Panc1 (cell line): ENCODE results near the gene ROBO2. TPM values are rescaled to one million over a fixed set of nuclear protein-coding genes. Genes with fewer than 3 reads are reported as not detected.

Experiments used
- ATAC-seq: fragments of 200-7000 bp; cut with Tn5 transposase; 2 replicates; pipeline ENCODE4 v1.9.1; 2020; ENCODE audit warnings: mild to moderate bottlenecking, moderate library complexity
- BruUV-seq: library from RNA; stranded (reverse); fragments of 400-500 nt; replicated peaks from 2 replicates; lab custom pipeline; 2021; lab: Mats Ljungman, UMichigan
- CTCF ChIA-PET: fragments of 300-600 bp; sonication (Branson Sonifier 250); formaldehyde crosslinking; loops from one replicate; lab custom pipeline; 2022; ENCODE audit warnings: antibody characterized with exemption; lab: Charles Lee
- POLR2A ChIA-PET: fragments of 300-600 bp; sonication (Branson Sonifier 250); formaldehyde crosslinking; loops from one replicate; lab custom pipeline; 2022; ENCODE audit warnings: antibody characterized with exemption; lab: Charles Lee
- DNase-seq: peaks from one replicate; pipeline ENCODE4 v3.0.0-alpha.2; 2010; ENCODE audit warnings: low read depth, low spot score
- H3K27ac ChIP-seq: 2 replicates; pipeline ENCODE4 v1.5.1; 2011; ENCODE audit warnings: mild to moderate bottlenecking, low read length, inconsistent platforms
- H3K27me3 ChIP-seq: fragments of 200-500 bp; sonication (Bioruptor generic); 2 replicates; pipeline ENCODE4 v1.6.0; 2014; ENCODE audit warnings: low read length, inconsistent platforms; ENCODE audit not compliant: control insufficient read depth, insufficient read depth
- H3K36me3 ChIP-seq: fragments of 200-500 bp; sonication (Bioruptor generic); 2 replicates; pipeline ENCODE4 v1.5.1; 2014; ENCODE audit warnings: inconsistent platforms, mild to moderate bottlenecking, low read length, moderate library complexity; ENCODE audit not compliant: control insufficient read depth, insufficient read depth
- H3K4me1 ChIP-seq: 2 replicates; pipeline ENCODE4 v1.5.1; 2011; ENCODE audit warnings: inconsistent platforms, mild to moderate bottlenecking, low read length, moderate library complexity; ENCODE audit not compliant: control insufficient read depth, insufficient read depth
- H3K4me3 ChIP-seq, 2 experiments: 2 replicates each; pipeline ENCODE4 v1.5.1; 2011 to 2012; ENCODE audit warnings: low read depth in 2 of 2, low read length in 2 of 2, mild to moderate bottlenecking in 2 of 2, inconsistent platforms in 1 of 2, moderate library complexity in 1 of 2
- H3K9me3 ChIP-seq: fragments of 200-500 bp; sonication (Bioruptor generic); 2 replicates; pipeline ENCODE4 v1.5.1; 2014; ENCODE audit warnings: low read depth, mild to moderate bottlenecking, inconsistent platforms, low read length, moderate library complexity; ENCODE audit not compliant: control insufficient read depth, insufficient read depth
- CTCF ChIP-seq: fragments of 450-650 bp; IDR thresholded peaks from 2 replicates; pipeline ENCODE4 v1.5.1; 2017; ENCODE audit warnings: mild to moderate bottlenecking
- POLR2AphosphoS5 ChIP-seq: IDR thresholded peaks from 2 replicates; pipeline ENCODE4 v1.6.1; 2012; ENCODE audit warnings: mild to moderate bottlenecking, low read depth, low read length, moderate library complexity
- REST ChIP-seq, 2 experiments: IDR thresholded peaks; 2 replicates each; pipeline ENCODE4 v1.6.1; 2011 to 2012; ENCODE audit warnings: low read depth in 2 of 2, control low read depth in 1 of 2, low read length in 1 of 2, mild to moderate bottlenecking in 1 of 2, moderate library complexity in 1 of 2; ENCODE audit not compliant: insufficient read depth in 1 of 2
- SIN3A ChIP-seq: IDR thresholded peaks from 2 replicates; pipeline ENCODE4 v1.6.1; 2012; ENCODE audit warnings: low read depth, mild to moderate bottlenecking, low read length, moderate library complexity, borderline replicate concordance; ENCODE audit not compliant: insufficient read depth
- TCF7L2 ChIP-seq: IDR thresholded peaks from 2 replicates; pipeline ENCODE4 v1.6.1; 2011; ENCODE audit warnings: mild to moderate bottlenecking, low read depth, low read length, inconsistent platforms
- in situ Hi-C: cut with HindIII; loops from 2 replicates; pipeline ENCODE4 v1.10.0; 2016; ENCODE audit warnings: low sequenced_read_pairs, low pct_unique_long_range_greater_than_20kb
- intact Hi-C: fragments of 100-400 bp; cut with micrococcal nuclease; formaldehyde crosslinking; loops from one replicate; pipeline ENCODE4 v1.10.0; 2022; ENCODE audit not compliant: unreplicated experiment
- total RNA-seq: library from RNA; stranded (reverse); gene quantifications from one replicate; pipeline ENCODE4 v1.2.1, GENCODE V29; 2021; ENCODE audit not compliant: unreplicated experiment

Gene ROBO2
- total RNA-seq, 1 experiment from 2014 or later = 1.3 TPM

GRCh38 chr3:77524463-77524862, 484.6 kb downstream of the ROBO2 start:
- intact Hi-C loops = no loop called here
- BruUV-seq = no TSS peak
- ATAC-seq = no peak

GRCh38 chr3:77524946-77525682, 485.2 kb downstream of the ROBO2 start:
- in situ Hi-C loops = no loop called here
- no peak for TF ChIP-seq REST (IDR thresholded peaks at IDR 0.05; ENCODE audit: insufficient read depth in 1 of 2, low read depth in 2 of 2, low read length in 1 of 2)
- TF ChIP-seq TCF7L2 = no peak
- TF ChIP-seq SIN3A = no peak
- TF ChIP-seq CTCF = no peak
- no peak for TF ChIP-seq POLR2AphosphoS5
- POLR2A ChIA-PET = interaction anchor here (0.5 kb wide), 1 partner anchor 16 kb away, joined by 5 read pairs; no protein-coding TSS in a partner anchor
- DNase-seq (no peak), ATAC-seq (no peak)
- CTCF ChIA-PET = no interaction called here
- Histone ChIP-seq H3K4me1 (no peaks in the 10 kb centered on the region), H3K4me3 (no peak overlapping the region), H3K27me3 (no peaks in the 10 kb centered on the region), H3K36me3 (no peaks in the 10 kb centered on the region), H3K9me3 (no peaks in the 10 kb centered on the region), H3K27ac (no peak overlapping the region)
- BruUV-seq = no TSS peak
- intact Hi-C loops = no loop called here

More at GRCh38 chr3:77524463-77524862, 484.6 kb downstream of the ROBO2 start:
- Histone ChIP-seq H3K4me3 (no peak overlapping the region), H3K27me3 (no peaks in the 10 kb centered on the region), H3K4me1 (no peaks in the 10 kb centered on the region), H3K27ac (no peak overlapping the region), H3K36me3 (no peaks in the 10 kb centered on the region), H3K9me3 (no peaks in the 10 kb centered on the region)
- no peak for DNase-seq
- ChIA-PET POLR2A (interaction anchor here (0.5 kb wide), 1 partner anchor 15 kb away, joined by 5 read pairs; no protein-coding TSS in a partner anchor), CTCF (no interaction called here)
- TF ChIP-seq SIN3A (no peak), POLR2AphosphoS5 (no peak), CTCF (no peak), TCF7L2 (no peak)
- in situ Hi-C loops = no loop called here
